SK-N-MC (cell line): Measurements from ENCODE around the gene BLM.

Experiments
- DNase-seq: peaks from one replicate; pipeline ENCODE4 v3.0.0-alpha.2; 2011; ENCODE audit warnings: low read depth, low spot score
- H3K27ac ChIP-seq: fragments of 200-600 bp; sonication (generic); 2 replicates; pipeline ENCODE4 v1.5.1; 2016; ENCODE audit warnings: mixed run types
- H3K36me3 ChIP-seq: fragments of 200-600 bp; sonication (generic); 2 replicates; pipeline ENCODE4 v1.6.1; 2017; ENCODE audit warnings: antibody characterized with exemption, low read length, mixed read lengths; ENCODE audit not compliant: insufficient read depth
- H3K4me3 ChIP-seq: fragments of 200-600 bp; sonication (generic); 2 replicates; pipeline ENCODE4 v1.5.1; 2016
- H3K9ac ChIP-seq: fragments of 200-600 bp; sonication (generic); 2 replicates; pipeline ENCODE4 v1.8.0; 2017; ENCODE audit warnings: mixed run types, mixed read lengths; ENCODE audit not compliant: insufficient read length
- H3K9me3 ChIP-seq: fragments of 200-600 bp; sonication (generic); 2 replicates; pipeline ENCODE4 v1.6.1; 2017; ENCODE audit warnings: low read depth, mild to moderate bottlenecking, antibody characterized with exemption, low read length, moderate library complexity, mixed read lengths
- EZH2 ChIP-seq: fragments of 200-600 bp; sonication (generic); IDR thresholded peaks from one replicate; pipeline ENCODE4 v1.6.1; 2017; ENCODE audit warnings: antibody characterized with exemption
- FOXP2 ChIP-seq: optimal IDR thresholded peaks from 2 replicates; pipeline ENCODE3; 2011; ENCODE audit warnings: mild to moderate bottlenecking, moderate library complexity; ENCODE audit not compliant: insufficient read depth; ENCODE audit errors: extremely low read length, control extremely low read depth
- POLR2AphosphoS5 ChIP-seq: IDR thresholded peaks from 2 replicates; pipeline ENCODE4 v1.6.1; 2012; ENCODE audit warnings: mild to moderate bottlenecking, low read depth, low read length, borderline replicate concordance

The BLM gene

GRCh38 chr15:90859234-90860131 is 142.3 kb downstream of the BLM start:
- Histone ChIP-seq H3K9me3 (no peaks in the 10 kb centered on the region), H3K27ac (no peak overlapping the region), H3K4me3 (no peak overlapping the region), H3K9ac (no peak overlapping the region), H3K36me3 (no peaks in the 10 kb centered on the region)
- no peak for DNase-seq
- no peak for TF ChIP-seq EZH2
- TF ChIP-seq FOXP2 = no peak
- no peak for TF ChIP-seq POLR2AphosphoS5

GRCh38 chr15:90860450-90860849 is 143.3 kb downstream of the BLM start:
- TF ChIP-seq FOXP2 (no peak), POLR2AphosphoS5 (no peak), EZH2 (no peak)
- H3K27ac ChIP-seq = no peak overlapping the region
- no peak overlapping the region for H3K9ac ChIP-seq
- no peaks in the 10 kb centered on the region for H3K36me3 ChIP-seq
- no peaks in the 10 kb centered on the region for H3K9me3 ChIP-seq
- no peak for DNase-seq
- H3K4me3 ChIP-seq = no peak overlapping the region

GRCh38 chr15:90860942-90861675 is 144.0 kb downstream of the BLM start:
- Histone ChIP-seq H3K9me3 (no peaks in the 10 kb centered on the region), H3K9ac (no peak overlapping the region), H3K4me3 (no peak overlapping the region), H3K27ac (no peak overlapping the region), H3K36me3 (no peaks in the 10 kb centered on the region)
- TF ChIP-seq EZH2 (no peak), POLR2AphosphoS5 (no peak), FOXP2 (no peak)
- DNase-seq = no peak

GRCh38 chr15:90862487-90862886 is 145.3 kb downstream of the BLM start:
- H3K9me3 ChIP-seq = no peaks in the 10 kb centered on the region
- H3K4me3 ChIP-seq = no peak overlapping the region
- no peak overlapping the region for H3K9ac ChIP-seq
- H3K36me3 ChIP-seq = no peaks in the 10 kb centered on the region
- TF ChIP-seq FOXP2 (no peak), EZH2 (no peak), POLR2AphosphoS5 (no peak)
- DNase-seq = no peak
- H3K27ac ChIP-seq = no peak overlapping the region

GRCh38 chr15:90862964-90863778 is 146.0 kb downstream of the BLM start:
- H3K27ac ChIP-seq = no peak overlapping the region
- no peak for DNase-seq
- no peak overlapping the region for H3K9ac ChIP-seq
- H3K36me3 ChIP-seq = no peaks in the 10 kb centered on the region
- no peak overlapping the region for H3K4me3 ChIP-seq
- no peak for TF ChIP-seq EZH2
- no peak for TF ChIP-seq FOXP2
- no peak for TF ChIP-seq POLR2AphosphoS5
- H3K9me3 ChIP-seq = no peaks in the 10 kb centered on the region

GRCh38 chr15:90863987-90864386 is 146.8 kb downstream of the BLM start:
- DNase-seq = no peak
- Histone ChIP-seq H3K4me3 (no peak overlapping the region), H3K36me3 (no peaks in the 10 kb centered on the region), H3K9ac (no peak overlapping the region), H3K27ac (no peak overlapping the region), H3K9me3 (no peaks in the 10 kb centered on the region)
- TF ChIP-seq FOXP2 = no peak
- no peak for TF ChIP-seq POLR2AphosphoS5
- TF ChIP-seq EZH2 = no peak

- H3K4me3 ChIP-seq = no peak overlapping the region
- TF ChIP-seq EZH2 = no peak
- no peak for TF ChIP-seq POLR2AphosphoS5
- no peak for TF ChIP-seq FOXP2
- no peaks in the 10 kb centered on the region for H3K9me3 ChIP-seq
- no peak for DNase-seq
- H3K27ac ChIP-seq = no peak overlapping the region
- H3K9ac ChIP-seq = no peak overlapping the region
- no peaks in the 10 kb centered on the region for H3K36me3 ChIP-seq
Measured at GRCh38 chr15:90864507-90864906, 147.4 kb downstream of the BLM start.

GRCh38 chr15:90865702-90866101 is 148.6 kb downstream of the BLM start:
- no peaks in the 10 kb centered on the region for H3K36me3 ChIP-seq
- H3K4me3 ChIP-seq = no peak overlapping the region
- no peak for DNase-seq
- no peaks in the 10 kb centered on the region for H3K9me3 ChIP-seq
- TF ChIP-seq POLR2AphosphoS5 = no peak
- no peak for TF ChIP-seq FOXP2
- TF ChIP-seq EZH2 = no peak
- no peak overlapping the region for H3K9ac ChIP-seq
- no peak overlapping the region for H3K27ac ChIP-seq
